ENCODE data around the gene EPHB4.

The EPHB4 gene

DNA sequence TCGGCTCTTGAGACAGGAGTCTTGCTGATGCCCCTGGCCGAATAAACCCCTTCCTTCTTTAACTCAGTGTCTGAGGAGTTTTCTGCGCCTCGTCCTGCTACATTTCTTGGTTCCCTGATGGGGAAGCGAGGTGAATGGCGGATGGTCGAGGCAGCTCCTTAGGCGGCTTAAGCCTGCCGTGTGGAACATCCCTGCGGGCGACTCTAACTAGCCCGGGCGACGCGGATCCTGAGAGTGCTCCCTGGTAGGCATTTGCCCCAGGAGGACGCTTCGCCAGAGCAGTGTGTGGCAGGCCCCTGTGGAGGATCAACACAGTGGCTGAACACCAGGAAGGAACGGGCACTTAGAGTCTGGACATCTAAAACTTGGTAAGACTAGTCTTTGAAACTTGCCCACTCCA, 12.0 kb upstream of the EPHB4 start:
- Histone ChIP-seq H3K4me1 (no peaks in the 10 kb centered on the region), H3K4me3 (ENCODE audit: low read depth, low read length) (no peak overlapping the region), H3K27me3 (no peaks in the 10 kb centered on the region), H3K36me3 (no peaks in the 10 kb centered on the region), H3K9me3 (no peaks in the 10 kb centered on the region)
- no peak for DNase-seq
- TF ChIP-seq, protein P1, sequence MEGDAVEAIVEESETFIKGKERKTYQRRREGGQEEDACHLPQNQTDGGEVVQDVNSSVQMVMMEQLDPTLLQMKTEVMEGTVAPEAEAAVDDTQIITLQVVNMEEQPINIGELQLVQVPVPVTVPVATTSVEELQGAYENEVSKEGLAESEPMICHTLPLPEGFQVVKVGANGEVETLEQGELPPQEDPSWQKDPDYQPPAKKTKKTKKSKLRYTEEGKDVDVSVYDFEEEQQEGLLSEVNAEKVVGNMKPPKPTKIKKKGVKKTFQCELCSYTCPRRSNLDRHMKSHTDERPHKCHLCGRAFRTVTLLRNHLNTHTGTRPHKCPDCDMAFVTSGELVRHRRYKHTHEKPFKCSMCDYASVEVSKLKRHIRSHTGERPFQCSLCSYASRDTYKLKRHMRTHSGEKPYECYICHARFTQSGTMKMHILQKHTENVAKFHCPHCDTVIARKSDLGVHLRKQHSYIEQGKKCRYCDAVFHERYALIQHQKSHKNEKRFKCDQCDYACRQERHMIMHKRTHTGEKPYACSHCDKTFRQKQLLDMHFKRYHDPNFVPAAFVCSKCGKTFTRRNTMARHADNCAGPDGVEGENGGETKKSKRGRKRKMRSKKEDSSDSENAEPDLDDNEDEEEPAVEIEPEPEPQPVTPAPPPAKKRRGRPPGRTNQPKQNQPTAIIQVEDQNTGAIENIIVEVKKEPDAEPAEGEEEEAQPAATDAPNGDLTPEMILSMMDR (IDR thresholded peaks at IDR 0.05; ENCODE audit: low read depth, low read length), result no peak

DNA sequence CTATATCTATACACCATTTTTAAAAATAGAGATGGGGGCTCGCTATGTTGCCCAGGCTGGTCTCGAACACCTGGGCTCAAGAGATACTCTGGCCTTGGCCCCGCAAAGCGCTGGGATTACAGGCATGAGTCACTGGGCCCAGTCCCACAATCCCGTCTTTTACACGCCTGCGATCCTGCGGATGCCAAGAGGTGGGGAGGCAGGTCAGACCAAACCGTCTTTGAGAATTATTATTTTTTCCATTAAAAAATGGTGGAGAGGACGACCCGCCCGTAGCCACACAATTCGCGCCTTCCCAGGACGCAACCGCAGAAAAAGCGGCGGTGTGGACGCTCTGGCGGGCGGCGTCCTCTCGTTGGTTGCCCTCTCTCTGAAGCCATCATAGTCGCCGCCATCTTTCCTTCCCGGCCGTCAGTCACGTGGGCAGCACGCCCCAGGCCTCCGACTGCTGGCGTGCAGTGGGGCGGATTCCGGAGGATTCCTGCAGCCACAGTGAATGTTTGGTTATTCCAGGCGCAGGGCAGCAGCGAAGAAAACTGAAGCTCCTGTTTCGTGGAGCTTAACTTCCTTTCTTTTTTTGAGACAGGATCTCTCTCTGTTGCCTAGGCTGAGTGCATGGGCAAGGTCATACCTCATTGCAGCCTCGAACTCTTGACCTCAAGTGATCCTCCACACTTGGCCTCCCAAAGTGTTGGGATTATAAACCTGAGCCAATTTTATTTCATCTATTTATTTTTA, 9.9 kb upstream of the EPHB4 start:
- TF ChIP-seq, protein P1 (IDR thresholded peaks at IDR 0.05; ENCODE audit: low read depth, low read length), result no peak
- Histone ChIP-seq H3K4me3 (ENCODE audit: low read depth, low read length) (peak overlapping the region; percentile 41), H3K4me1 (no peaks in the 10 kb centered on the region), H3K27me3 (no peaks in the 10 kb centered on the region), H3K36me3 (no peaks in the 10 kb centered on the region), H3K9me3 (no peaks in the 10 kb centered on the region)
- DNase-seq, result peak; percentile 82

DNA sequence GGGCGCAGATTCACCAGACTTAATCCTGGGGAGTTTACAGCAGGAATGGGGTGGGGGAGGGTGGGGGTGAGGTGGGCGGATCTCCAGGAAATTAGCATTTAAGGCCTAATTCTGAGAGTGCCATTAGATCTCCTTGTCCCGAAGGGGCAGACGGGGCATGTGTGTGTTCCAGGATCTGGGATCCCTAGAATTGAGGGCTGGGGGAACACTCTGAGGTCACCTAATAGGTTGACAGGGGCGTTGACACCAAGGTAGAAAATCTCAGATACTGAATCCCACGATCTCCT, 9.4 kb upstream of the EPHB4 start:
- H3K4me1 ChIP-seq, result no peaks in the 10 kb centered on the region
- no peak for DNase-seq
- H3K9me3 ChIP-seq, result no peaks in the 10 kb centered on the region
- TF ChIP-seq, protein P1 (IDR thresholded peaks at IDR 0.05; ENCODE audit: low read depth, low read length), result no peak
- no peaks in the 10 kb centered on the region for H3K36me3 ChIP-seq
- no peaks in the 10 kb centered on the region for H3K27me3 ChIP-seq
- peak overlapping the region; percentile 41; the same call in 1 of the 2 replicates for H3K4me3 ChIP-seq (ENCODE audit: low read depth, low read length)

DNA sequence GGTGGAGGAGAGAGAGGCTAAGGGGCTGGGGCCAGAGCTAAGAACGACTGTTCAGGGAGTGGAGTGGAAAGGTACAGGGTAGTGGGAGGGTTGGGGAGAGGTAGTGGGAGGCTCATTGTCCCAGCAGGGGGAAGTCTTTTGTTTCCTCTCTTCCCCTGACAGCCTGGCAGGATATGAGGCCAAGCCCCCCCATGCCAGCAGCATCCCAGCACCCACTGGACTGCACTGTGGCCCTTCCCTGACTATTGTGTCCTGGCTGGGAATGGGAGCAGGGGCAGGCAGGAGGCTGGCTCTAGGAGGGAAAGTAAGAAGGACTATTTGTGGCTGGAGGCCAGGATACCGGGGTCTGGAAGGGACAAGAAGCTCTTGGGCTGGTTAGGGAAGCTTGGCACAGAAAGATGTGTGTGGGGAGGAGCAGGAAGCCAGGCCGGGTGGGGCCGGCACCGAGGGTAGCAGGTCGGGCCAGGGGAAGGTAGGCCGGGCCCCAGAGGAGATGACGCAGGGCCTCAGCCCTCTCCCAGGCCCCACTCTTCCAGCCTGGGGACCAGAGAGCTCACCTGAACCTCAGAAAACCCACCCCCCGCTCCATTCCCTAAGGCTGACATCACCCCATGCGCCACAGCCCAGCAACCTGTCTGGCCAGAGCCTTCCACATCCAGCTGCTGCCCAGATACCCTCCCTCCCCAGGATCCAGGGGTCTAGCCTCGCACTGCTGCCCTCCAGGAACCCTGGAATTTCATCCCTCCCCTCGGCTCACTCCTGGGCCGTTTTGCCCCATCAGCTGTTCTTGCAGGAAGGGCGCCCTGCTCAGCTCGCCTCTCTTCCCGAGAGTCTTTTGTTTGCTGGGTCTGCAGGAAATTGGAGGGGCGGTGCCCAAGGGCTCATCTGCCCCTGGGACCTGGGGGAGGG, 8.8 kb upstream of the EPHB4 start:
- no peak for DNase-seq
- Histone ChIP-seq H3K4me1 (no peaks in the 10 kb centered on the region), H3K36me3 (no peaks in the 10 kb centered on the region), H3K4me3 (ENCODE audit: low read depth, low read length) (no peak overlapping the region), H3K9me3 (no peaks in the 10 kb centered on the region), H3K27me3 (peaks cover 5% of the 10 kb centered on the region)
- TF ChIP-seq, protein P1 (IDR thresholded peaks at IDR 0.05; ENCODE audit: low read depth, low read length), result no peak

DNA sequence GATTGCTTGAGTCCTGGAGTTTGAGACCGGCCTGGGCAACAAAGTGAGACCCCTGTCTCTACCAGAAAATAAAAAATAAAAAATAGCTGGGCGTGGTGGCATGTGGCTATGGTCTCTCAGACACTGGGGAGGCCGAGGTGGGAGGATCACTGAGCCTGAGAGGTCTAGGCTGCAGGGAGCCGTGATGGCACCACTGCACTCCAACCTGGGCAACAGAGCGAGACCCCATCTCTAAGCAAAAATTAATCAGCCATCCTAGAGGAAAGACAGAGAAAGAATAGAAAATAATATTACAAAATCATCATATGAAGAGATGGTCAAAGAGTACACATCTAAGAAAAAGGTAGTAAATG, 4.9 kb upstream of the EPHB4 start:
- Histone ChIP-seq H3K4me3 (ENCODE audit: low read depth, low read length) (no peak overlapping the region), H3K36me3 (no peaks in the 10 kb centered on the region), H3K27me3 (peaks cover 38% of the 10 kb centered on the region), H3K9me3 (no peaks in the 10 kb centered on the region), H3K4me1 (no peaks in the 10 kb centered on the region)
- DNase-seq, result no peak
- TF ChIP-seq, protein P1 (IDR thresholded peaks at IDR 0.05; ENCODE audit: low read depth, low read length), result no peak

DNA sequence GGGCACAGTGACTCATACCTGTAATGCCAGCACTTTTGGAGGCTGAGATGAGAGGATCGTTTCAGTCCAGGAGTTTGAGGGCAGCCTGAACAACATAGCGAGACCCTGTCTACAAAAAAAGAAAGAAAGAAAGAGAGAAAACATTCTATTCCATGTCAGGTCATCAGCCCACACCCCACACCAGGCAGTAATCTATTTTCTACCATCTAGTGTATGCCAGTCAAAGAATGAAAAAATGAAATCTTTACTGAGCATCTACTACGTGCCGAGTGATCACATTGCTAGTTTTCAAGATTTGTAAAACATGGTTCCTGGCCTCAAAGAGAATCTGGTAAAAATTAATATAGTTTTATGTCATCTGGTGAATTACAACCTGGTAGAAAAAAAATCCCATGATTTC, 3.1 kb upstream of the EPHB4 start:
- Histone ChIP-seq H3K4me1 (no peaks in the 10 kb centered on the region), H3K27me3 (peaks cover 56% of the 10 kb centered on the region), H3K9me3 (no peaks in the 10 kb centered on the region), H3K36me3 (no peaks in the 10 kb centered on the region), H3K4me3 (ENCODE audit: low read depth, low read length) (no peak overlapping the region)
- DNase-seq, result no peak
- TF ChIP-seq, protein P1 (IDR thresholded peaks at IDR 0.05; ENCODE audit: low read depth, low read length), result no peak

All from BE2C (cell line).